ENCODE measurements around the gene KCNMB4.
A peak's percentile ranks its signal among the peaks of the same experiment; 100 is the strongest.

DNA sequence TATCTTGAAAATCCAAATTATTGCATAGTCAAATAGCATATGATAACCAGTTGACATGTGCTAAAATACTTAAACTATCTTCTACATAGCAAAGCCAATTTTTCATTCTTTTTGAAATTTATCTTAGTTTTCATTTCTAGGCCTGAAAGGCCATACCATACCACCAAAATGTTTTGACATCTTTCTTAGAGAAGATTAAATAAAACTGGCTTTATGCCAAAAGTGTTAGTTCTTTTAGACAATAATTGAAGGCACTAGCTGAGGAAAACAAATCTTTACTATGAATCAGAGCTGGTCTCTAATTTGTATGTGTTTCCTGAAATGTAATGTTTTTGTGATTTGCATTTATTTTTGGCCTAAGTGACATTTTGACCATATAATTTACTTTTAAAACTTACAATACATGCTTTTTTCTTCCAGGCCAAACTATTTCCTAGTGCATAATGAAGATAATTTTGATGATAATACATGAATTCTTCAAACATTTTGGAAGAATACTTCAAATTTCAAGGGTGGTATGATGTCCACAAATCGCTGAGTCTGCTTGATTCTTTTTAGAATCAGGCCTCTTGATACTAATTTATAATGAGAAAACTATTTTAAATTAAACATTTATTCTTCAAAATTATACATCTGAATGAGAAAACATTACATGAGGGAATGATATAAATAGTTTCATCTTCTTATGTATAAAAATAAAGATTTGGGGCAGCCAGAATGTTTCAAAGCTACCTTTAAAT, 6.5 kb upstream of the KCNMB4 start:
- no peak for TF ChIP-seq RAD21 (conservative IDR thresholded peaks at IDR 0.05 in 1 of 2, IDR thresholded peaks at IDR 0.05 in 1 of 2)
- TF ChIP-seq ESRRA (IDR thresholded peaks at IDR 0.05; ENCODE audit: borderline replicate concordance, low read length): no peak
- peak; percentile 86 for TF ChIP-seq MAFK (IDR thresholded peaks at IDR 0.05; ENCODE audit: partially characterized antibody)
- TF ChIP-seq, protein P1, sequence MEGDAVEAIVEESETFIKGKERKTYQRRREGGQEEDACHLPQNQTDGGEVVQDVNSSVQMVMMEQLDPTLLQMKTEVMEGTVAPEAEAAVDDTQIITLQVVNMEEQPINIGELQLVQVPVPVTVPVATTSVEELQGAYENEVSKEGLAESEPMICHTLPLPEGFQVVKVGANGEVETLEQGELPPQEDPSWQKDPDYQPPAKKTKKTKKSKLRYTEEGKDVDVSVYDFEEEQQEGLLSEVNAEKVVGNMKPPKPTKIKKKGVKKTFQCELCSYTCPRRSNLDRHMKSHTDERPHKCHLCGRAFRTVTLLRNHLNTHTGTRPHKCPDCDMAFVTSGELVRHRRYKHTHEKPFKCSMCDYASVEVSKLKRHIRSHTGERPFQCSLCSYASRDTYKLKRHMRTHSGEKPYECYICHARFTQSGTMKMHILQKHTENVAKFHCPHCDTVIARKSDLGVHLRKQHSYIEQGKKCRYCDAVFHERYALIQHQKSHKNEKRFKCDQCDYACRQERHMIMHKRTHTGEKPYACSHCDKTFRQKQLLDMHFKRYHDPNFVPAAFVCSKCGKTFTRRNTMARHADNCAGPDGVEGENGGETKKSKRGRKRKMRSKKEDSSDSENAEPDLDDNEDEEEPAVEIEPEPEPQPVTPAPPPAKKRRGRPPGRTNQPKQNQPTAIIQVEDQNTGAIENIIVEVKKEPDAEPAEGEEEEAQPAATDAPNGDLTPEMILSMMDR (IDR thresholded peaks at IDR 0.05): no peak
- no peak for TF ChIP-seq POLR2A (IDR thresholded peaks at IDR 0.05; ENCODE audit: low read length)
- TF ChIP-seq, protein P2, sequence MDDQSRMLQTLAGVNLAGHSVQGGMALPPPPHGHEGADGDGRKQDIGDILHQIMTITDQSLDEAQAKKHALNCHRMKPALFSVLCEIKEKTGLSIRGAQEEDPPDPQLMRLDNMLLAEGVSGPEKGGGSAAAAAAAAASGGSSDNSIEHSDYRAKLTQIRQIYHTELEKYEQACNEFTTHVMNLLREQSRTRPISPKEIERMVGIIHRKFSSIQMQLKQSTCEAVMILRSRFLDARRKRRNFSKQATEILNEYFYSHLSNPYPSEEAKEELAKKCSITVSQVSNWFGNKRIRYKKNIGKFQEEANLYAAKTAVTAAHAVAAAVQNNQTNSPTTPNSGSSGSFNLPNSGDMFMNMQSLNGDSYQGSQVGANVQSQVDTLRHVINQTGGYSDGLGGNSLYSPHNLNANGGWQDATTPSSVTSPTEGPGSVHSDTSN (IDR thresholded peaks at IDR 0.05): no peak
- TF ChIP-seq, protein P3, sequence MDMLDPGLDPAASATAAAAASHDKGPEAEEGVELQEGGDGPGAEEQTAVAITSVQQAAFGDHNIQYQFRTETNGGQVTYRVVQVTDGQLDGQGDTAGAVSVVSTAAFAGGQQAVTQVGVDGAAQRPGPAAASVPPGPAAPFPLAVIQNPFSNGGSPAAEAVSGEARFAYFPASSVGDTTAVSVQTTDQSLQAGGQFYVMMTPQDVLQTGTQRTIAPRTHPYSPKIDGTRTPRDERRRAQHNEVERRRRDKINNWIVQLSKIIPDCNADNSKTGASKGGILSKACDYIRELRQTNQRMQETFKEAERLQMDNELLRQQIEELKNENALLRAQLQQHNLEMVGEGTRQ (IDR thresholded peaks at IDR 0.05): no peak
